Measurements from ENCODE around the gene ZNF599. TPM values are rescaled to one million over a fixed set of nuclear protein-coding genes. Genes with fewer than 3 reads are reported as not detected.
"Not testable (repeated sequence)": the region's sequence is repeated elsewhere in the genome, so short reads cannot be mapped to it uniquely, and the experiment has no call there.

Gene ZNF599
- total RNA-seq, 3 donors from 2014 or later: 3.3 to 6.1 (median 3.9) TPM

DNA sequence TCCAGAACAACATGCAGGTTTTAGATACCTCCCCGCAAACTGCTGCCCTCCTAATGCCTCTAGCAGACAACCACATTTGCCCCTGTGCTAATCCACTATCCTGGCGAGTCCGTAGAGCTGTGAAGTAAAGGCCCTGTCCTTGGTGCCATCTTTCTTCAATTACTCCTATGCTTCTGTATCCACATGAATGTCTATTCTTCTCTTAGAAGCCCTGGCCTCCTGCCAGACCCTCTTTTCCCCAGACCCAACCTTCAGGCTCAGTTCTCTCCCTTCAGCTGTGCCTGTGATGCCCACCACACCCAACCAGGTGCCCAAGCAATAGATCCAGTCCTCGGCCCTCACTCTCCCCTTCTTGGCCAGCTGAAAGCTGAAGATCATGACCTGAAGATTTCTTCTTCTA, 31.1 kb upstream of the ZNF599 start:
- Histone ChIP-seq H3K9me3 (peaks cover 8% of the 10 kb centered on the region), H3K36me3 (ENCODE audit: low read depth) (no peaks in the 10 kb centered on the region), H3K4me3 (no peak overlapping the region), H3K4me1 (ENCODE audit: low read depth) (no peaks in the 10 kb centered on the region)
- no peak for TF ChIP-seq CTCF (IDR thresholded peaks at IDR 0.05)
- no peak for DNase-seq
- no peak for ATAC-seq
- intact Hi-C loops (cut with DNase I, micrococcal nuclease): no loop called here

GRCh38 chr19:34796953-34797352, 23.9 kb upstream of the ZNF599 start:
- DNase-seq; H3K36me3 ChIP-seq (ENCODE audit: low read depth); intact Hi-C loops (cut with DNase I, micrococcal nuclease); H3K4me3 ChIP-seq; ATAC-seq; H3K9me3 ChIP-seq; H3K4me1 ChIP-seq (ENCODE audit: low read depth): not testable (repeated sequence)

DNA sequence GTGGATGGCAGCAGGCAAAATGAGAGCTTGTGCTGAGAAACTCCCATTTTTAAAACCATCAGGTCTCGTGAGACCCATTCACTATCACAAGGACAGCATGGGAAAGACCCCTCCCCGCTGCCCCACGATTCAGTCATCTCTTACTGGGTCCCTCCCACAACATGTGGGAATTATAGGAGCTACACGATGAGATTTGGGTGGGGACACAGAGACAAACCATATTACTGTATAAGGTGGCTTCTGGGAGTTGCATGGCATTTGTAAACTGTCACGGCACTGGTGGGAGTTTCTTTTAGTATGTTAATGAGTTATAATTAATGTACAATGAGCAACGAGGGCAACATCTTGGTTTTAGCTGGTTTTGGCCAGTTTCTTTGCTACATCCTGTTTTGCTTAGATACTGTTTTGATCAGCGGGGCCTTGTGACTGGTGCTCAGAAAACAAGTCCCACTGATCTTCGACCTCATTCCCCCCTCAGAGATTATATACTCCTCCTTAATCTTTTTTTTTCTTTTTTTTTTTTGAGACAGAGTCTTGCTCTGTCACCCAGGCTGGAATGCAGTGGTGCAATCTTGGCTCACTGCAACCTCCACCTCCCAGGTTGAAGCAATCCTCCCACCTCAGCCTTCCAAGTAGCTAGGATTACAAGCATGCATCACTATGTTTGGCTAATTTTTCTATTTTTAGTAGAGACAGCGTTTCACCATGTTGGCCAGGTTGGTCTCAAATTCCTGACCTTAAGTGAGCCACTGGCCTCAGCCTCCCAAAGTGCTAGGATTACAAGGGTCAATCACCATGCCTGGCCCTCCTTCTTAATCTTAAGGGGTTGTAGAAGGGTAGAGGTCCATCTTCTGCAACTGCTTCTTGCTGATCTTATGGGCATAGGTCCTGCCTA, 21.3 kb upstream of the ZNF599 start:
- no peak for TF ChIP-seq CTCF (IDR thresholded peaks at IDR 0.05)
- no peak overlapping the region for H3K4me3 ChIP-seq
- H3K36me3 ChIP-seq (ENCODE audit: low read depth): no peaks in the 10 kb centered on the region
- DNase-seq (no peak), ATAC-seq (no peak)
- H3K9me3 ChIP-seq: no peaks in the 10 kb centered on the region
- intact Hi-C loops (cut with DNase I, micrococcal nuclease): no loop called here
- H3K4me1 ChIP-seq (ENCODE audit: low read depth): no peaks in the 10 kb centered on the region

- no peak for TF ChIP-seq CTCF (IDR thresholded peaks at IDR 0.05)
- ATAC-seq (no peak), DNase-seq (no peak)
- Histone ChIP-seq H3K36me3 (ENCODE audit: low read depth) (no peaks in the 10 kb centered on the region), H3K4me1 (ENCODE audit: low read depth) (no peaks in the 10 kb centered on the region), H3K9me3 (no peaks in the 10 kb centered on the region), H3K4me3 (no peak overlapping the region)
- intact Hi-C loops (cut with DNase I, micrococcal nuclease): no loop called here
Observed at GRCh38 chr19:34793565-34793964, 20.6 kb upstream of the ZNF599 start.

- Histone ChIP-seq H3K4me3 (no peak overlapping the region), H3K9me3 (no peaks in the 10 kb centered on the region), H3K36me3 (ENCODE audit: low read depth) (no peaks in the 10 kb centered on the region), H3K4me1 (ENCODE audit: low read depth) (no peaks in the 10 kb centered on the region)
- no peak for DNase-seq
- intact Hi-C loops (cut with DNase I, micrococcal nuclease): no loop called here
- TF ChIP-seq CTCF (IDR thresholded peaks at IDR 0.05): no peak
- ATAC-seq: no peak
Observed at GRCh38 chr19:34788074-34788473, 15.1 kb upstream of the ZNF599 start.

GRCh38 chr19:34787059-34787824, 14.2 kb upstream of the ZNF599 start:
- no peak for TF ChIP-seq CTCF (IDR thresholded peaks at IDR 0.05)
- Histone ChIP-seq H3K4me3 (no peak overlapping the region), H3K9me3 (no peaks in the 10 kb centered on the region), H3K36me3 (ENCODE audit: low read depth) (no peaks in the 10 kb centered on the region), H3K4me1 (ENCODE audit: low read depth) (no peaks in the 10 kb centered on the region)
- intact Hi-C loops (cut with DNase I, micrococcal nuclease): no loop called here
- ATAC-seq (no peak), DNase-seq (no peak)
